GM18951 (cell line): ENCODE results near the gene SHISA8.
A peak's percentile ranks its signal among the peaks of the same experiment; 100 is the strongest.

Source experiments
- POLR2A ChIP-seq: IDR thresholded peaks from 4 replicates; pipeline ENCODE4 v1.6.1; 2011; ENCODE audit warnings: mild to moderate bottlenecking; ENCODE audit not compliant: insufficient read length, insufficient read depth; ENCODE audit errors: extremely low read depth
- in situ Hi-C: fragments of 300-500 bp; cut with MboI; formaldehyde crosslinking; loops from one replicate; pipeline ENCODE4 v1.12.0; 2022; ENCODE audit warnings: low sequenced_read_pairs, mixed read lengths, inconsistent platforms; ENCODE audit not compliant: unreplicated experiment

Gene SHISA8

DNA sequence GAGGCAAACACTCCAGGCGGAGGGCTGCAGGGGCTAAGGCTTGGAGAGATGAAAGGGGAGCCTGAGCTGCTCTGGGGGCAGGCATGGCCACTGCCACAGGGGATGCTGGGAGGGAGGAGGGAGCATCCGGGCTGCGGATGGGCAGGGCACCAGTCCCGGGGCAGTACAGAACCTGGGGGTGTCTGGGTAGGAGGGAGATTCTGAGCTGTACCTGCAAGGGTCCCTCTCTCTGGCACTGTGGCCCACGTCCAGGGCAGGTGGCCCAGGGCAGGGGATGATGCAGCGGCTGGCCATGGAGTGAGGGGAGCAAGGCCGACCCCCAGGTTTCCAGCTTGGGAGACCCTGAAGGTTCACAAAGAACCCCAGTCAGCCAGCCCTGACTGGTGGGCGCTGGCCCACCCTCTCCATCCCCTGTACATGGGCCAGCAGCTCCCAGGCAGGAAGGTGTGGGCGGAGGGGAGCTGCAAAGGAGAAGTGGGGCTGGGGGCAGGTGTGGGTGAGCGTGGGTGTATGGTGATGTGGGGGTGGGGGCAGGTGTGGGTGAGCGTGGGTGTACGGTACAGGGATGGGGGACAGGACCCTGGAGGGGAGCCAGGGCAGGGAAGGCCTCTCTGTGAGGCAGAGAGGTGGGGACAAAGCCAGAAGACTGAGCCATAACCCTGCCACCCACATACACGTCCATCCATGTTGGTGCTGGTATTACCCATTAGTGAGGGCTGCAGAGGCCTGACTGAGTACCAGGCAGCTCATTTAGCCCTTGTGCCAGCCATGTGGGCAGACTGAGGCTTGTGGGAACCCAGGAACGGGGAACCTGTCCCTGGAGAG is 13.9 kb upstream of the SHISA8 start:
- in situ Hi-C loops, result no loop called here
- TF ChIP-seq POLR2A, result peak; percentile 15

- in situ Hi-C loops, result no loop called here
- TF ChIP-seq POLR2A, result peak; percentile 21
These were observed 12.9 kb upstream of the SHISA8 start for GRCh38 chr22:41927813-41928212.

DNA sequence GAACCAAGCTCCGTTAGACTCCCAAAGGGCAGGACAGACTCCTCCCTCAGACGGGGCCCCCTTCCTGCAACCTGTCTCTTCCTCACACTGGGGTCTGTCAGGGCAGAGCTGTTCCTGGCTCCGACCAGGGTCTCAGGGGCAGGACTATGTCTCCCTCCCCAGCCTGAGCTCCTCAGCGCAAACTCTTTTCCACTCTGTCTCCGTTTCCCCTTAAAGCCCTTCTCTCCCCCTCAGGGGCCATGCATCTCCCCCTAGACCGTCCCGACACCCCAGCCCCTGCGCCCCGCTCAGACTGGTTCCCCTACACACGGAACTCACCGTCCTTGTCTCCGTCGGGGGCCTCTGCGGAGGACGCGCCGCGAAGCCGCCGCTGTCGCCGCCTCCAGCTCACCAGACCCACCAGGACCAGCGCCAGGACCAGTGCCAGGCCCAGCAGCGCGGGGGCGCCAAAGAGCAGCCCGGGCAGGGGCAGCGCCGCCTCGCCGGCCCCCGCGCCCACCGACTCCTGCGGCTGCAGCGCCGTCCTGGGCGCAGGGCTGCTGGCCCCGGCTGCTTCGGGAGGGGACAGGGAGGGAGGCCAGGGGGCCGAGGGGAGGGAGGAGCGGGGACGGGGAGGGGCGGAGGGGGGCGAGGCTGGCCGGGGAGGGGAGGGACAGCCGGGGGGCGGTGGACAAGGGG is 11.0 kb upstream of the SHISA8 start:
- TF ChIP-seq POLR2A, result peak; percentile 44
- in situ Hi-C loops, result no loop called here

GRCh38 chr22:41923595-41924276 is 8.9 kb upstream of the SHISA8 start:
- no peak for TF ChIP-seq POLR2A
- in situ Hi-C loops, result no loop called here

DNA sequence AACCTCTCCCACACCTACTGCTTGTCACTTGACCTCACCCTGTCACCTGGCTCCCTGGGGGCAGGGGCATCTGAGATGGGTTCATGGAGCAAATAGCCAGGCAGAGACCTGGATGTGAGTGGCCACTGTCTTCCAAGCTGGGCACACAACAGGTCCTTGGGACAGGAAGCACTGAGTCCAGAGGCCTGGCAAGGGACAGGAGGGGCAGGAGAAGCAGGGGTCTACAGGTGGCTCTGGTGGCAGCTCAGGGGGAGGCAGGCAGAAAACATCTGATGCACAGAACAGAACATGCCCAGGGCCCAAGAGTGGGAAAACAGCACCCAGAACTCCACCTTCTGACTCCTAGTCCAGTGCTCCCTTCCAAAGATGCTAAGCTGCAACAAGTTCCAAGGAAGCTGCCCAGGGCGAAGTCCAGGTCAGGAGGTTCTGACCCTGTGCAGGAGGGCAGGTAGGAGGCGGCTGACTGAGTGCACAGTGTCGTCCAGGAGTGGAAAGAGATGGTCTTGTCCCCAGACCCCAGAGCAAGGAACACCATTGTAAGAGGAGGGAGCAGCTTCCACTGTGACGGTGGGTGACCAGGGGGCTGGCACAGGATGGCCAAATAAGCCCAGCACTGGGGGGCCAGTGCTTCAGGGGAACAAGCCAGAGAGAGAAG is 8.2 kb upstream of the SHISA8 start:
- in situ Hi-C loops, result no loop called here
- no peak for TF ChIP-seq POLR2A

DNA sequence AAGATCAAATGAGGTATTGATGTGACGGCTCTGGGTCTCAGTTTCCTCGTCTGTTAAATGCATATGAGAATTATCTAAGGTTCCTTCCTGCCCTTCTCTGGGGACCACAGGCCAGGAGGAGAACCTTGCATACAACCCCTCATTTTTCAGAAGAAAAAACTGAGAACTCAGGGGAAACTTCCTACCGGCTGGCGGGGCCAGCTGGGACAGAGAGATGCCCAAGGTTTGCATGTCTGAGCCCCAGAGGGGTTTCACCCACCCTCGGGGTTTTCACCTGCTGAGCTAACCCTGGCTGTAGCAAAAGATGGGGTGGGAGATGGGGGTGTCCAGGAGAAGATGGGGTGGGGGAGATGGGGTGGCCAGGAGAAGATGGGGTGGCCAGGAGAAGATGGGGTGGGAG is 7.5 kb upstream of the SHISA8 start:
- in situ Hi-C loops, result no loop called here

GRCh38 chr22:41920271-41920976 is 5.5 kb upstream of the SHISA8 start:
- in situ Hi-C loops, result no loop called here
- TF ChIP-seq POLR2A, result no peak

More for the DNA sequence above, 7.5 kb upstream of the SHISA8 start:
- TF ChIP-seq POLR2A, result no peak

GRCh38 chr22:41919357-41920224 is 4.7 kb upstream of the SHISA8 start:
- in situ Hi-C loops, result no loop called here
- peak; percentile 87 for TF ChIP-seq POLR2A

DNA sequence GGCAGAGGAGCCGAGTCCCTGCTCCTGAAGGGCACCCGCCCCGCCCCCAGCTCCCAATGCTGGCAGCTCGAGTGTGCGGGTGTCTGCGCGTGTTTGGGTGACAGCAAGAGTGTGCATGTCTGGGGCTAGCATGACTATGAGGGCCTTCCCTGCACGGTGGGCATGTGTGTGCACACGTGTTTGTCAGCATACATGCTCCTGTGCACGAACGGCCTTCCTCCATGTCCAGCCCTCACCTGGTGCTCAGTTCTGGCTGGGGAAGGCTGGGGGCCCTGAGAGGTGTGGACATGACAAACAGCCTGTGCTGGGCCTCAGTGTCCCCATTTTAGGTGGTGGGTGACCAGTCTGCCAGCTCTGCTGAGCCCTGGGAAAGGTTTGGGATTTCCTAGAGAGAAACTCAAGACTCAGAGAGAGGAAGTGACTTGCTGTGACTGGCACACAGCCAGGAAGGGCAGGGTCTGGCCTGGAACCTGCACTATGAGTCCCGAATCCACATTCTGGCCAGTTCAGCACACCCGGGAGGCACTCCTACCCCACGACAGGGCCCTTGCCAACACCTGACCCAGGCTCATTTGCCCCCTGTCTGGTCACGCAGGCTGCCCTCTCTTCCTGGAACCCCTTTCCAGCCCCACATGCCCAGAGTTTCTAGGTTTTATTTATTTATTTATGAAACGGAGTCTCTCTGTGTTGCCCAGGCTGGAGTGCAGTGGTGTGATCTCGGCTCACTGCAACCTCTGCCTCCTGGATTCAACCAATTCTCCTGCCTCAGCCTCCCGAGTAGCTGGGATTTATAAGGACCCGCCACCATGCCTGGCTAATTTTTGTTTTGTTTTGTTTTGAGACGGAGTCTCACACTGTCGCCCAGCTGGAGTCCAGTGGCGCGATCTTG is 3.3 kb upstream of the SHISA8 start:
- peak; percentile 32 for TF ChIP-seq POLR2A
- in situ Hi-C loops, result no loop called here

DNA sequence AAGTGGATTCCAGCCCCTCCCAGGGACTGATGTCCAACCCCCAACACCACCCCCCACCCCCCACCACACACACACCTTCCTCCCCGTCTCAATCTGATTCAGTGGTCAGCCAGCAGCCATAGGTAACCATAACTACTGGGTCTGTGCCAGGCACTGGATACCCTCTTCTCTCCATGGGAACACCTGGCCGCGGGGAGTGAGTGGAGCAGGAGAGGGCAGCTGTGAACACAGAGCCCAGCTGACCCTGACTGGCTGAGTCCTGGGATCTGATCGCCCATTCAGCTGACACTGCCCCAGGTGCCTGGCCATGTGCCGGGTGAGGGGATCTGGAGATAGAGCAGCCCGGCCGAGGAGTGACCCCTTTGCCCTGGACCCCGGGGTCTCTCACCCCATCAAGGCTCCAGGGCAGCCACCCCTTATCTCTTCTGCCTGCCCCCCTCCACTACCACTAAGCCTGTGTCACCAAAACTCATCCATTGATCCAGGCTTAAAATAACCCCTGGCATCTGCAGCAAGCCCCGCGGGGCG is 2.6 kb upstream of the SHISA8 start:
- no peak for TF ChIP-seq POLR2A
- in situ Hi-C loops, result no loop called here
